HuH-7 (cell line): ENCODE results near the gene STX10.
"Not testable (repeated sequence)": the region's sequence is repeated elsewhere in the genome, so short reads cannot be mapped to it uniquely, and the experiment has no call there.

Experiments used
- DNase-seq: peaks from one replicate; pipeline ENCODE4 v3.0.0; 2011; ENCODE audit warnings: low spot score

STX10 gene

GRCh38 chr19:13164343-13165161, 14.4 kb upstream of the STX10 start:
- peak; percentile 76 for DNase-seq

GRCh38 chr19:13163609-13164342, 13.6 kb upstream of the STX10 start:
- no peak for DNase-seq

GRCh38 chr19:13162724-13163608, 12.8 kb upstream of the STX10 start:
- no peak for DNase-seq

GRCh38 chr19:13160557-13160956, 10.4 kb upstream of the STX10 start:
- no peak for DNase-seq

- no peak for DNase-seq
Observed at GRCh38 chr19:13159713-13160112, 9.5 kb upstream of the STX10 start.

GRCh38 chr19:13155472-13156359, 5.5 kb upstream of the STX10 start:
- DNase-seq = peak; percentile 82

GRCh38 chr19:13154911-13155471, 4.8 kb upstream of the STX10 start:
- no peak for DNase-seq

- DNase-seq = no peak
Observed at GRCh38 chr19:13154241-13154778, 4.1 kb upstream of the STX10 start.

GRCh38 chr19:13153569-13154240, 3.5 kb upstream of the STX10 start:
- DNase-seq = no peak

GRCh38 chr19:13152974-13153568, 2.9 kb upstream of the STX10 start:
- DNase-seq = peak; percentile 87

GRCh38 chr19:13152356-13152973, 2.3 kb upstream of the STX10 start:
- DNase-seq = no peak

GRCh38 chr19:13151605-13152355, 1.6 kb upstream of the STX10 start:
- DNase-seq = peak; percentile 96

GRCh38 chr19:13150931-13151604, 893 bp upstream of the STX10 start:
- no peak for DNase-seq

GRCh38 chr19:13149628-13150186, 468 bp downstream of the STX10 start:
- no peak for DNase-seq

- DNase-seq = not testable (repeated sequence)
Observed at GRCh38 chr19:13149173-13149627, 975 bp downstream of the STX10 start.

- DNase-seq = no peak
Observed at GRCh38 chr19:13146763-13147563, 3.2 kb downstream of the STX10 start.
